Measurements from ENCODE around the gene IL3RA.

Gene IL3RA

GRCh38 chrX:1300449-1300848 is 36.1 kb upstream of the IL3RA start:
- no peaks in the 10 kb centered on the region for H3K27me3 ChIP-seq (ENCODE audit: low read length)
- no peaks in the 10 kb centered on the region for H3K9me3 ChIP-seq (ENCODE audit: insufficient read depth, low read length)
- no peak overlapping the region for H3K4me3 ChIP-seq (ENCODE audit: insufficient read depth, low read length, poor library complexity, severe bottlenecking)
- H3K79me2 ChIP-seq (ENCODE audit: insufficient read depth, low read length): no peaks in the 10 kb centered on the region
- no peaks in the 10 kb centered on the region for H3K9me2 ChIP-seq (replicated peaks; ENCODE audit: insufficient read depth, low read length)
- H3F3A ChIP-seq (ENCODE audit: insufficient read depth): no peaks in the 10 kb centered on the region
- no peak overlapping the region for H2AFZ ChIP-seq (ENCODE audit: low read depth, low read length, severe bottlenecking)
- no peak overlapping the region for H3K27ac ChIP-seq (ENCODE audit: low read depth, low read length)
- H3K9ac ChIP-seq (ENCODE audit: low read length): no peak overlapping the region
- H3K36me3 ChIP-seq (ENCODE audit: low read length): no peaks in the 10 kb centered on the region
- TF ChIP-seq CTCF (IDR thresholded peaks at IDR 0.05; ENCODE audit: insufficient read depth, low read length, poor library complexity, severe bottlenecking) (no peak), EZH2phosphoT487 (conservative IDR thresholded peaks at IDR 0.05; ENCODE audit: low read length) (no peak)
- no peaks in the 10 kb centered on the region for H4K20me1 ChIP-seq (ENCODE audit: low read depth, low read length)
- H3K4me2 ChIP-seq (ENCODE audit: low read depth, low read length, poor library complexity, severe bottlenecking): no peak overlapping the region

- H3K4me2 ChIP-seq (ENCODE audit: low read depth, low read length, poor library complexity, severe bottlenecking): no peak overlapping the region
- no peak overlapping the region for H3K4me3 ChIP-seq (ENCODE audit: insufficient read depth, low read length, poor library complexity, severe bottlenecking)
- no peaks in the 10 kb centered on the region for H4K20me1 ChIP-seq (ENCODE audit: low read depth, low read length)
- H3K36me3 ChIP-seq (ENCODE audit: low read length): no peaks in the 10 kb centered on the region
- H3K27ac ChIP-seq (ENCODE audit: low read depth, low read length): no peak overlapping the region
- H3K79me2 ChIP-seq (ENCODE audit: insufficient read depth, low read length): no peaks in the 10 kb centered on the region
- H3K9ac ChIP-seq (ENCODE audit: low read length): no peak overlapping the region
- no peaks in the 10 kb centered on the region for H3K9me3 ChIP-seq (ENCODE audit: insufficient read depth, low read length)
- no peaks in the 10 kb centered on the region for H3K27me3 ChIP-seq (ENCODE audit: low read length)
- TF ChIP-seq CTCF (IDR thresholded peaks at IDR 0.05; ENCODE audit: insufficient read depth, low read length, poor library complexity, severe bottlenecking) (no peak), EZH2phosphoT487 (conservative IDR thresholded peaks at IDR 0.05; ENCODE audit: low read length) (no peak)
- H3F3A ChIP-seq (ENCODE audit: insufficient read depth): no peaks in the 10 kb centered on the region
- no peaks in the 10 kb centered on the region for H3K9me2 ChIP-seq (replicated peaks; ENCODE audit: insufficient read depth, low read length)
- H2AFZ ChIP-seq (ENCODE audit: low read depth, low read length, severe bottlenecking): no peak overlapping the region
These were observed 31.2 kb upstream of the IL3RA start for GRCh38 chrX:1305411-1305810.

- no peak overlapping the region for H3K9ac ChIP-seq (ENCODE audit: low read length)
- no peak overlapping the region for H3K4me3 ChIP-seq (ENCODE audit: insufficient read depth, low read length, poor library complexity, severe bottlenecking)
- no peaks in the 10 kb centered on the region for H3K9me3 ChIP-seq (ENCODE audit: insufficient read depth, low read length)
- H3K27ac ChIP-seq (ENCODE audit: low read depth, low read length): no peak overlapping the region
- no peaks in the 10 kb centered on the region for H3K27me3 ChIP-seq (ENCODE audit: low read length)
- no peaks in the 10 kb centered on the region for H4K20me1 ChIP-seq (ENCODE audit: low read depth, low read length)
- H3K79me2 ChIP-seq (ENCODE audit: insufficient read depth, low read length): no peaks in the 10 kb centered on the region
- H3K36me3 ChIP-seq (ENCODE audit: low read length): no peaks in the 10 kb centered on the region
- H3F3A ChIP-seq (ENCODE audit: insufficient read depth): no peaks in the 10 kb centered on the region
- no peak overlapping the region for H2AFZ ChIP-seq (ENCODE audit: low read depth, low read length, severe bottlenecking)
- no peaks in the 10 kb centered on the region for H3K9me2 ChIP-seq (replicated peaks; ENCODE audit: insufficient read depth, low read length)
- TF ChIP-seq EZH2phosphoT487 (conservative IDR thresholded peaks at IDR 0.05; ENCODE audit: low read length): no peak
- TF ChIP-seq CTCF (IDR thresholded peaks at IDR 0.05; ENCODE audit: insufficient read depth, low read length, poor library complexity, severe bottlenecking): no peak
- no peak overlapping the region for H3K4me2 ChIP-seq (ENCODE audit: low read depth, low read length, poor library complexity, severe bottlenecking)
These were observed 29.5 kb upstream of the IL3RA start for GRCh38 chrX:1306909-1307625.
